Liver (tissue), 3 donors: Measurements from ENCODE around the gene XPO5.
"Not testable (repeated sequence)": the region's sequence is repeated elsewhere in the genome, so short reads cannot be mapped to it uniquely, and the experiment has no call there.

Source experiments
- CTCF ChIP-seq: fragments of 150-350 bp; IDR thresholded peaks from 2 replicates; pipeline ENCODE4 v1.5.1; 2017; ENCODE audit warnings: improper control_type of control experiment, low read depth, low read length; ENCODE audit not compliant: missing input control
- RAD21 ChIP-seq, 2 donors: IDR thresholded peaks; 2 replicates each; pipeline ENCODE4 v1.6.1; 2016; ENCODE audit warnings: antibody characterized with exemption in 2 of 2, mild to moderate bottlenecking in 2 of 2
- YY1 ChIP-seq: IDR thresholded peaks from 2 replicates; pipeline ENCODE4 v1.6.1; 2016; ENCODE audit warnings: antibody characterized with exemption, mild to moderate bottlenecking
- donor health status: healthy.
- donor health status: healthy.

- TF ChIP-seq CTCF; YY1; RAD21 (IDR thresholded peaks at IDR 0.05): not testable (repeated sequence)
Observed at GRCh38 chr6:43539409-43539808, 36.4 kb downstream of the XPO5 start.
